HepG2 (cell line): Measurements from ENCODE around the gene RTEL1. TPM values are rescaled to one million over a fixed set of nuclear protein-coding genes. Genes with fewer than 3 reads are reported as not detected.

Source experiments
- ATAC-seq: fragments of 200-7000 bp; cut with Tn5 transposase; 3 replicates; pipeline ENCODE4 v1.9.1; 2020; ENCODE audit warnings: mild to moderate bottlenecking, moderate library complexity
- BruUV-seq: library from RNA; stranded (reverse); fragments of 400-500 nt; replicated peaks from 2 replicates; lab custom pipeline; 2021; lab: Mats Ljungman, UMichigan
- CTCF ChIA-PET: fragments of 300-600 bp; formaldehyde crosslinking; extraction: SDS; loops from one replicate; lab custom pipeline; 2021; ENCODE audit warnings: low total read pairs, inconsistent platforms, low intra/inter-chr PET ratio; lab: Yijun Ruan, JAX
- POLR2A ChIA-PET: fragments of 350-600 bp; sonication (Branson Sonifier 250); formaldehyde crosslinking; loops from one replicate; lab custom pipeline; 2020; ENCODE audit warnings: antibody characterized with exemption, inconsistent platforms; lab: Yijun Ruan, JAX
- DNase-seq: peaks from one replicate; pipeline ENCODE4 v3.0.0-alpha.2; 2015; ENCODE audit warnings: low spot score
- FAIRE-seq: peaks from 3 replicates; lab custom pipeline; 2011; peaks lifted over from hg19 to GRCh38; lab: Jason Lieb, UNC
- H2AFZ ChIP-seq: one replicate; pipeline ENCODE4 v1.6.1; 2011; ENCODE audit warnings: low read length, inconsistent platforms
- H3K27ac ChIP-seq: fragments of 300-600 bp; 3 replicates; pipeline ENCODE4 v1.8.0; 2011; ENCODE audit warnings: mixed run types, mild to moderate bottlenecking, mixed read lengths, low read length, inconsistent platforms; ENCODE audit not compliant: insufficient read depth; ENCODE audit errors: extremely low read length
- H3K27me3 ChIP-seq, 2 experiments: fragments of 200-600 bp in 1 of 2; 2 replicates in 1 of 2; 3 replicates in 1 of 2; pipeline versions ENCODE4 v1.6.0 to v1.8.0; 2011; ENCODE audit warnings: low read length in 2 of 2, mild to moderate bottlenecking in 2 of 2, moderate library complexity in 2 of 2, inconsistent platforms in 1 of 2; ENCODE audit not compliant: insufficient read depth in 2 of 2, control insufficient read depth in 1 of 2
- H3K36me3 ChIP-seq, 2 experiments: fragments of 200-600 bp in 1 of 2; replicated peaks in 1 of 2; 2 replicates in 1 of 2; 3 replicates in 1 of 2; pipeline versions ENCODE4 v1.5.1 to v1.8.0; 2011; ENCODE audit warnings: low read length in 2 of 2, inconsistent platforms in 1 of 2; ENCODE audit not compliant: insufficient read depth in 2 of 2, control insufficient read depth in 1 of 2
- H3K4me1 ChIP-seq: 2 replicates; pipeline ENCODE4 v1.5.1; 2012; ENCODE audit warnings: low read length, inconsistent platforms; ENCODE audit not compliant: insufficient read depth
- H3K4me2 ChIP-seq: 2 replicates; pipeline ENCODE4 v1.6.0; 2011; ENCODE audit warnings: low read depth, low read length, inconsistent platforms
- H3K4me3 ChIP-seq, 3 experiments: fragments of 200-600 bp in 1 of 3; sonication (generic), shearing (Covaris generic) in 1 of 3; replicated peaks in 1 of 3; 2 replicates each; pipeline ENCODE4 v1.5.1; 2011 to 2016; ENCODE audit warnings: low read length in 3 of 3, inconsistent platforms in 2 of 3, low read depth in 2 of 3, mild to moderate bottlenecking in 2 of 3, control low read depth in 1 of 3, mixed read lengths in 1 of 3; ENCODE audit not compliant: insufficient read depth in 1 of 3
- H3K79me2 ChIP-seq: one replicate; pipeline ENCODE4 v1.6.1; 2011; ENCODE audit warnings: low read length, inconsistent platforms; ENCODE audit not compliant: insufficient read depth
- H3K9ac ChIP-seq: 2 replicates; pipeline ENCODE4 v1.6.0; 2011; ENCODE audit warnings: mild to moderate bottlenecking, low read depth, low read length, inconsistent platforms; ENCODE audit not compliant: insufficient read depth
- H3K9me3 ChIP-seq: 2 replicates; pipeline ENCODE4 v1.5.1; 2012; ENCODE audit warnings: mild to moderate bottlenecking, low read length
- H4K20me1 ChIP-seq: 2 replicates; pipeline ENCODE4 v1.6.0; 2011; ENCODE audit warnings: inconsistent platforms, mild to moderate bottlenecking, low read length, moderate library complexity; ENCODE audit not compliant: insufficient read depth
- AGO2 ChIP-seq: fragments of 200-400 bp; formaldehyde crosslinking; optimal IDR thresholded peaks from 2 replicates; pipeline ENCODE3; 2017; ENCODE audit warnings: mild to moderate bottlenecking, low read depth, low read length, moderate library complexity
- CCAR2 ChIP-seq: fragments of 200-400 bp; formaldehyde crosslinking; optimal IDR thresholded peaks from 2 replicates; pipeline ENCODE3; 2018; ENCODE audit warnings: low read depth, mild to moderate bottlenecking, low read length, moderate library complexity
- CENPX ChIP-seq: sonication (generic); formaldehyde crosslinking; IDR thresholded peaks from 2 replicates; pipeline ENCODE4 v1.9.0; 2021; ENCODE audit warnings: mild to moderate bottlenecking, missing genetic modification reagents, moderate library complexity
- RBFOX2 ChIP-seq: fragments of 200-400 bp; formaldehyde crosslinking; IDR thresholded peaks from 2 replicates; pipeline ENCODE4 v1.6.1; 2017; ENCODE audit warnings: low read depth, mild to moderate bottlenecking, low read length
- ZNF563 ChIP-seq: sonication (generic); formaldehyde crosslinking; IDR thresholded peaks from 2 replicates; pipeline ENCODE4 v1.8.0; 2022; ENCODE audit warnings: mild to moderate bottlenecking, moderate library complexity, missing genetic modification reagents
- ZNF777 ChIP-seq: sonication (generic); formaldehyde crosslinking; IDR thresholded peaks from 2 replicates; pipeline ENCODE4 v1.4.0; 2020; ENCODE audit warnings: missing genetic modification reagents
- WGBS: methylation state at CpG from one replicate; pipeline ENCODE4 v1.1.6; 2017; ENCODE audit warnings: low lambda C conversion rate; 5-methylcytosine and 5-hydroxymethylcytosine counted together
- in situ Hi-C: cut with HindIII; loops from 2 replicates; pipeline ENCODE4 v1.10.0; 2017; ENCODE audit warnings: low pct_unique_long_range_greater_than_20kb; ENCODE audit not compliant: extremely low pct_ligation_motif_present
- intact Hi-C: fragments of 100-400 bp; cut with micrococcal nuclease; formaldehyde crosslinking; loops from one replicate; pipeline ENCODE4 v1.10.0; 2022; ENCODE audit not compliant: unreplicated experiment
- polyA plus RNA-seq, 8 experiments: library from polyadenylated mRNA; depleted of rRNA in 3 of 8; stranded (reverse) in 7 of 8; unstranded in 1 of 8; fragments of >200 nt; fragmentation: Illumina TruSeq in 4 of 8; extraction: Trizol in 4 of 8; gene quantifications; 2 replicates each; pipeline versions ENCODE4 v1.2.1 to v1.2.3, GENCODE V29; 2011 to 2016; ENCODE audit warnings: low read depth in 4 of 8, missing spikeins in 1 of 8, mixed read lengths in 1 of 8; ENCODE audit not compliant: insufficient read depth in 1 of 8
- total RNA-seq, 5 experiments: library from RNA; depleted of rRNA; stranded (reverse); fragments of >200 nt; fragmentation: Illumina TruSeq; extraction: Trizol; gene quantifications; 2 replicates each; pipeline ENCODE4 v1.2.3, GENCODE V29; 2016; ENCODE audit warnings: low read depth in 1 of 5
- TF ChIP-seq, protein P1 (sequence below): sonication (generic); formaldehyde crosslinking; IDR thresholded peaks from 2 replicates; pipeline ENCODE4 v1.4.0; 2020; ENCODE audit warnings: missing genetic modification reagents, low read depth, mild to moderate bottlenecking, borderline replicate concordance
- TF ChIP-seq, protein P2 (sequence below): sonication (generic); formaldehyde crosslinking; IDR thresholded peaks from 2 replicates; pipeline ENCODE4 v1.9.0; 2021; ENCODE audit warnings: missing genetic modification reagents, mild to moderate bottlenecking, borderline replicate concordance
- TF ChIP-seq, protein P3 (sequence below): sonication (generic); formaldehyde crosslinking; IDR thresholded peaks from 2 replicates; pipeline ENCODE4 v1.4.0; 2020; ENCODE audit warnings: missing genetic modification reagents
- TF ChIP-seq, protein P4 (sequence below): sonication (generic); formaldehyde crosslinking; IDR thresholded peaks from 2 replicates; pipeline ENCODE4 v1.4.0; 2020; ENCODE audit warnings: missing genetic modification reagents
- TF ChIP-seq, protein P5 (sequence below): IDR thresholded peaks from 2 replicates; pipeline ENCODE4 v1.6.1; 2016; ENCODE audit warnings: mild to moderate bottlenecking, missing biosample characterization, missing genetic modification reagents
- TF ChIP-seq, protein P6 (sequence below): sonication (generic); formaldehyde crosslinking; IDR thresholded peaks from 2 replicates; pipeline ENCODE4 v1.4.0; 2020; ENCODE audit warnings: low read depth, mild to moderate bottlenecking, missing genetic modification reagents

Gene RTEL1
- total and polyA plus RNA-seq, 2 of the 13 experiments (the other 11 are each of a cell fraction or from before 2014, with no cell fraction given), result 21.8 to 36.4 TPM

DNA sequence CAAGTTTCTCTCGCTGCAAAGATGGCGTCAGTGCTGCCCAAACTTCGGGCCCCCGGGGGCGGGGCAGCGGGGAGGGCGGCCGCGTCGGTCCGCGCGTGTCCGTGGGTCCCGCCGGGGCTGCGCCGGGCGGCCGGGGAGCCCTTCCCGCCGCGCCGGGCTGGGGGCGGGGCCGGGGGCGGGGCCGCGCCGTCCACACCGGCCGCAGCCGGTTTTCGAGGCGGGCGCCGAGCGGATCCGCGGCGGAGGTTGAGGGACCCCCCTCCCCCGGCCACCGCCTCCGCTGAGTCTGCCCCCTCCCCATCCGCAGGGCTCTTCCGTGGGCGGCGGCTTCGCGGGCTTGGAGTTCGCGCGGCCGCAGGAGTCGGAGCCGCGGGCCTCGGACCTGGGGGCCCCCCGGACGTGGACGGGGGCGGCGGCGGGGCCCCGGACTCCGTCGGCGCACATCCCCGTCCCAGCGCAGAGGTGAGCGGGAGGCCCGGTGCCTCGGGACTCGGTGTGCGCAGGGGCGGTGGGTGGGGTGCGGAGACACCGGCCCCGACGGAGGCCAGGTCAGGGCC is 82.0 kb downstream of the RTEL1 start:
- POLR2A ChIA-PET, result interaction anchor here (0.6 to 2.4 kb wide), 27 partner anchors 10 to 322 kb away, joined by 3 to 41 read pairs (median 6); partner anchors contain the start of genes ARFRP1, DNAJC5, GMEB2 and PRPF6
- H3K4me1 ChIP-seq, result peaks cover 64% of the 10 kb centered on the region
- intact Hi-C loops, result loop anchor here (2.0 to 10.0 kb wide), 3 partner anchors 33 to 125 kb away; partner anchors contain the start of genes ABHD16B, ARFRP1 and TPD52L2
- TF ChIP-seq, protein P1, sequence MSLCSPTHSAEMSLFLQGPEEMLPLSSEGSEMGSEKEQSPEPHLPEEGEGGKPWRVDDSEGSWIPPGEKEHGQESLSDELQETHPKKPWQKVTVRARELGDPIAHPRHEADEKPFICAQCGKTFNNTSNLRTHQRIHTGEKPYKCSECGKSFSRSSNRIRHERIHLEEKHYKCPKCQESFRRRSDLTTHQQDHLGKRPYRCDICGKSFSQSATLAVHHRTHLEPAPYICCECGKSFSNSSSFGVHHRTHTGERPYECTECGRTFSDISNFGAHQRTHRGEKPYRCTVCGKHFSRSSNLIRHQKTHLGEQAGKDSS (CRISPR knock-in tag), result no peak
- TF ChIP-seq AGO2 (peak; percentile 93), ZNF563 (CRISPR knock-in tag) (no peak; the same call in 1 of the 2 replicates), CCAR2 (no peak), ZNF777 (peak; percentile 73; the same call in 1 of the 2 replicates), RBFOX2 (peak; percentile 85), CENPX (0 out of 2 replicates have a peak, but pooled peaks have one; percentile 14)
- TF ChIP-seq, protein P2, sequence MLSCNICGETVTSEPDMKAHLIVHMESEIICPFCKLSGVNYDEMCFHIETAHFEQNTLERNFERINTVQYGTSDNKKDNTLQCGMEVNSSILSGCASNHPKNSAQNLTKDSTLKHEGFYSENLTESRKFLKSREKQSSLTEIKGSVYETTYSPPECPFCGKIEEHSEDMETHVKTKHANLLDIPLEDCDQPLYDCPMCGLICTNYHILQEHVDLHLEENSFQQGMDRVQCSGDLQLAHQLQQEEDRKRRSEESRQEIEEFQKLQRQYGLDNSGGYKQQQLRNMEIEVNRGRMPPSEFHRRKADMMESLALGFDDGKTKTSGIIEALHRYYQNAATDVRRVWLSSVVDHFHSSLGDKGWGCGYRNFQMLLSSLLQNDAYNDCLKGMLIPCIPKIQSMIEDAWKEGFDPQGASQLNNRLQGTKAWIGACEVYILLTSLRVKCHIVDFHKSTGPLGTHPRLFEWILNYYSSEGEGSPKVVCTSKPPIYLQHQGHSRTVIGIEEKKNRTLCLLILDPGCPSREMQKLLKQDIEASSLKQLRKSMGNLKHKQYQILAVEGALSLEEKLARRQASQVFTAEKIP (CRISPR knock-in tag), result peak; percentile 32; the same call in 1 of the 2 replicates
- TF ChIP-seq, protein P3, sequence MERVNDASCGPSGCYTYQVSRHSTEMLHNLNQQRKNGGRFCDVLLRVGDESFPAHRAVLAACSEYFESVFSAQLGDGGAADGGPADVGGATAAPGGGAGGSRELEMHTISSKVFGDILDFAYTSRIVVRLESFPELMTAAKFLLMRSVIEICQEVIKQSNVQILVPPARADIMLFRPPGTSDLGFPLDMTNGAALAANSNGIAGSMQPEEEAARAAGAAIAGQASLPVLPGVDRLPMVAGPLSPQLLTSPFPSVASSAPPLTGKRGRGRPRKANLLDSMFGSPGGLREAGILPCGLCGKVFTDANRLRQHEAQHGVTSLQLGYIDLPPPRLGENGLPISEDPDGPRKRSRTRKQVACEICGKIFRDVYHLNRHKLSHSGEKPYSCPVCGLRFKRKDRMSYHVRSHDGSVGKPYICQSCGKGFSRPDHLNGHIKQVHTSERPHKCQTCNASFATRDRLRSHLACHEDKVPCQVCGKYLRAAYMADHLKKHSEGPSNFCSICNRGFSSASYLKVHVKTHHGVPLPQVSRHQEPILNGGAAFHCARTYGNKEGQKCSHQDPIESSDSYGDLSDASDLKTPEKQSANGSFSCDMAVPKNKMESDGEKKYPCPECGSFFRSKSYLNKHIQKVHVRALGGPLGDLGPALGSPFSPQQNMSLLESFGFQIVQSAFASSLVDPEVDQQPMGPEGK (CRISPR knock-in tag), result peak; percentile 58
- TF ChIP-seq, protein P4, sequence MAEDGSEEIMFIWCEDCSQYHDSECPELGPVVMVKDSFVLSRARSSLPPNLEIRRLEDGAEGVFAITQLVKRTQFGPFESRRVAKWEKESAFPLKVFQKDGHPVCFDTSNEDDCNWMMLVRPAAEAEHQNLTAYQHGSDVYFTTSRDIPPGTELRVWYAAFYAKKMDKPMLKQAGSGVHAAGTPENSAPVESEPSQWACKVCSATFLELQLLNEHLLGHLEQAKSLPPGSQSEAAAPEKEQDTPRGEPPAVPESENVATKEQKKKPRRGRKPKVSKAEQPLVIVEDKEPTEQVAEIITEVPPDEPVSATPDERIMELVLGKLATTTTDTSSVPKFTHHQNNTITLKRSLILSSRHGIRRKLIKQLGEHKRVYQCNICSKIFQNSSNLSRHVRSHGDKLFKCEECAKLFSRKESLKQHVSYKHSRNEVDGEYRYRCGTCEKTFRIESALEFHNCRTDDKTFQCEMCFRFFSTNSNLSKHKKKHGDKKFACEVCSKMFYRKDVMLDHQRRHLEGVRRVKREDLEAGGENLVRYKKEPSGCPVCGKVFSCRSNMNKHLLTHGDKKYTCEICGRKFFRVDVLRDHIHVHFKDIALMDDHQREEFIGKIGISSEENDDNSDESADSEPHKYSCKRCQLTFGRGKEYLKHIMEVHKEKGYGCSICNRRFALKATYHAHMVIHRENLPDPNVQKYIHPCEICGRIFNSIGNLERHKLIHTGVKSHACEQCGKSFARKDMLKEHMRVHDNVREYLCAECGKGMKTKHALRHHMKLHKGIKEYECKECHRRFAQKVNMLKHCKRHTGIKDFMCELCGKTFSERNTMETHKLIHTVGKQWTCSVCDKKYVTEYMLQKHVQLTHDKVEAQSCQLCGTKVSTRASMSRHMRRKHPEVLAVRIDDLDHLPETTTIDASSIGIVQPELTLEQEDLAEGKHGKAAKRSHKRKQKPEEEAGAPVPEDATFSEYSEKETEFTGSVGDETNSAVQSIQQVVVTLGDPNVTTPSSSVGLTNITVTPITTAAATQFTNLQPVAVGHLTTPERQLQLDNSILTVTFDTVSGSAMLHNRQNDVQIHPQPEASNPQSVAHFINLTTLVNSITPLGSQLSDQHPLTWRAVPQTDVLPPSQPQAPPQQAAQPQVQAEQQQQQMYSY (CRISPR knock-in tag), result no peak
- TF ChIP-seq, protein P5, sequence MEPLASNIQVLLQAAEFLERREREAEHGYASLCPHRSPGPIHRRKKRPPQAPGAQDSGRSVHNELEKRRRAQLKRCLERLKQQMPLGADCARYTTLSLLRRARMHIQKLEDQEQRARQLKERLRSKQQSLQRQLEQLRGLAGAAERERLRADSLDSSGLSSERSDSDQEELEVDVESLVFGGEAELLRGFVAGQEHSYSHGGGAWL (CRISPR knock-in tag), result peak; percentile 6; the same call in 1 of the 2 replicates
- TF ChIP-seq, protein P6, sequence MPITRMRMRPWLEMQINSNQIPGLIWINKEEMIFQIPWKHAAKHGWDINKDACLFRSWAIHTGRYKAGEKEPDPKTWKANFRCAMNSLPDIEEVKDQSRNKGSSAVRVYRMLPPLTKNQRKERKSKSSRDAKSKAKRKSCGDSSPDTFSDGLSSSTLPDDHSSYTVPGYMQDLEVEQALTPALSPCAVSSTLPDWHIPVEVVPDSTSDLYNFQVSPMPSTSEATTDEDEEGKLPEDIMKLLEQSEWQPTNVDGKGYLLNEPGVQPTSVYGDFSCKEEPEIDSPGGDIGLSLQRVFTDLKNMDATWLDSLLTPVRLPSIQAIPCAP (CRISPR knock-in tag), result 0 out of 2 replicates have a peak, but pooled peaks have one; percentile 16

More for the DNA sequence above, 82.0 kb downstream of the RTEL1 start:
- Histone ChIP-seq H3K79me2 (peaks cover 23% of the 10 kb centered on the region), H2AFZ (no peak overlapping the region), H3K27me3 (no peaks in the 10 kb centered on the region), H3K4me2 (peak overlapping the region; percentile 95), H3K4me3 (peak overlapping the region; percentile 61 to 84 (median 83)), H4K20me1 (no peaks in the 10 kb centered on the region), H3K36me3 (peaks cover 25 to 28% of the 10 kb centered on the region in 2 experiments), H3K27ac (peak overlapping the region; percentile 92), H3K9ac (peak overlapping the region; percentile 84), H3K9me3 (no peaks in the 10 kb centered on the region)
- 0% methylated on average over 10 of the region's 80 CpGs for WGBS
- CTCF ChIA-PET, result no interaction called here
- ATAC-seq (no peak), DNase-seq (no peak), FAIRE-seq (no peak)
- in situ Hi-C loops, result loop anchor here (5.0 kb wide), 1 partner anchor 33 kb away; the partner anchor contains the start of genes ARFRP1 and ZGPAT
- BruUV-seq, result no TSS peak
